T-helper 1 cell treated with Interleukin-12 subunit alpha and Interleukin-12 subunit beta and Interleukin-4 antibody, amounts not matched to agents 30 μg/mL and 1 μg/mL, for 36 hours (primary cell): ENCODE data around the gene COMT.

Experiments used
- H3K27ac Mint-ChIP-seq: one replicate; pipeline ENCODE4 v1.8.0; 2021; ENCODE audit warnings: mild to moderate bottlenecking, mixed read lengths
- H3K27me3 Mint-ChIP-seq: one replicate; pipeline ENCODE4 v1.8.0; 2021; ENCODE audit warnings: low read depth, mixed read lengths
- H3K36me3 Mint-ChIP-seq: one replicate; pipeline ENCODE4 v1.8.0; 2021; ENCODE audit warnings: low read depth, mixed read lengths
- H3K4me1 Mint-ChIP-seq: one replicate; pipeline ENCODE4 v1.8.0; 2021; ENCODE audit warnings: low read depth, mixed read lengths
- H3K4me3 Mint-ChIP-seq: one replicate; pipeline ENCODE4 v1.8.0; 2021; ENCODE audit warnings: mild to moderate bottlenecking, moderate library complexity, mixed read lengths
- H3K9me3 Mint-ChIP-seq: one replicate; pipeline ENCODE4 v1.8.0; 2021; ENCODE audit warnings: mixed read lengths

Gene COMT

GRCh38 chr22:19948057-19948760 lies 6.6 kb downstream of the COMT start:
- H3K4me3 Mint-ChIP-seq, result no peak overlapping the region

GRCh38 chr22:19951346-19951745 lies 9.8 kb downstream of the COMT start:
- H3K27me3 Mint-ChIP-seq, result no peaks in the 10 kb centered on the region
- H3K27ac Mint-ChIP-seq, result no peak overlapping the region
- H3K4me1 Mint-ChIP-seq, result peaks cover 17% of the 10 kb centered on the region
- H3K9me3 Mint-ChIP-seq, result no peaks in the 10 kb centered on the region
- no peak overlapping the region for H3K4me3 Mint-ChIP-seq
- H3K36me3 Mint-ChIP-seq, result peaks cover 5% of the 10 kb centered on the region

More at GRCh38 chr22:19948057-19948760, 6.6 kb downstream of the COMT start:
- no peaks in the 10 kb centered on the region for H3K9me3 Mint-ChIP-seq
- H3K36me3 Mint-ChIP-seq, result peaks cover 8% of the 10 kb centered on the region
- H3K27ac Mint-ChIP-seq, result no peak overlapping the region
- no peaks in the 10 kb centered on the region for H3K27me3 Mint-ChIP-seq
- H3K4me1 Mint-ChIP-seq, result peaks cover 14% of the 10 kb centered on the region

DNA sequence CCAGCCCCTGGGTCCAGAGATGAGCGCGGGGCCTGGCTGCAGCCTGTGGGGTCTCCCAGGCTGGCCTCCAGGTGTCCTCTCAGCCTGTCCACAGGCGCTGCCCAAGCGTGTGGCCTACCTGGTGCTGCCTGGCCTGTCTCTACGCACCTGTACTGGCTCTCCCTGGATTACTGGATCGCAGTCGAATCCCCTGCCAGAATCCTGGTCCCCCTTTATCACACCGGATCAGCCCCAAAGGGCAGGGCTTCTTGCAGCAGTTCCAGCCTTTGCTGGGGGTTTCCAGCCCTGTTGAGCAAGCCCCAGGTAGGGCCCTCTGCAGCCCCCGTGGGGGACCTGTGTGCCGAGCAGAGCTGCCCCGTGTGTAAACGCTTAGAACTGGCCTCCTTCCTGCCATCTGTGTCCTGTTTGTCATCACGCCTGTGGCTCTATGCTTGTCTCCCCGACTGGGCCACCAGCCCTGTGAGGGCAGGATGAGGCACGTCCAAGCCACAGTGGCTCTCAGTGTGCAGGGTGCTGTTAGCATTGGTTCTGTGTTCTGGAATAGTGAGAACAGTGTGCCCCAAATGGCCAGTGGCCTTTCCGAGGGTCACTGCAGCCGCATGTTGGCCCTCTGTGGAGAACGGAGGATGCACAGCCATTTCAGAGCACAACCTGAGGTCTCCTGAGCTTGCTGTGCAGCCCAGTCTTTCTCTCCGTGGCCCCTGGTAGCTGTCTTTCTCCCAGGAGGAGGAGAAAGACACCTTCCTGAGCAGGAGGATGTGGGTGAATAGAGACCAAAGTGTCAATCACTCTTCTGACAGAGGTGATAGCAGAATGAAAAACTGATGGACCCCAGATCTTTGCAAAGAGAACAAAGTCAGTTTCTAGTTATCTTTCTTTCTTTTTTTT lies 13.9 kb downstream of the COMT start:
- no peaks in the 10 kb centered on the region for H3K9me3 Mint-ChIP-seq
- H3K4me3 Mint-ChIP-seq, result no peak overlapping the region
- H3K36me3 Mint-ChIP-seq, result peaks cover 4% of the 10 kb centered on the region
- peaks cover 10% of the 10 kb centered on the region for H3K4me1 Mint-ChIP-seq
- H3K27ac Mint-ChIP-seq, result peak overlapping the region; percentile 72
- no peaks in the 10 kb centered on the region for H3K27me3 Mint-ChIP-seq

- Mint-ChIP-seq H3K27me3 (no peaks in the 10 kb centered on the region), H3K4me1 (peaks cover 9% of the 10 kb centered on the region), H3K9me3 (no peaks in the 10 kb centered on the region), H3K36me3 (no peaks in the 10 kb centered on the region), H3K4me3 (no peak overlapping the region), H3K27ac (no peak overlapping the region)
Observed at GRCh38 chr22:19957445-19957844, 15.9 kb downstream of the COMT start.

GRCh38 chr22:19958083-19959042 lies 16.8 kb downstream of the COMT start:
- H3K27me3 Mint-ChIP-seq, result no peaks in the 10 kb centered on the region
- no peaks in the 10 kb centered on the region for H3K36me3 Mint-ChIP-seq
- no peaks in the 10 kb centered on the region for H3K9me3 Mint-ChIP-seq
- H3K4me1 Mint-ChIP-seq, result peaks cover 9% of the 10 kb centered on the region
- no peak overlapping the region for H3K4me3 Mint-ChIP-seq
- H3K27ac Mint-ChIP-seq, result no peak overlapping the region

- peaks cover 7% of the 10 kb centered on the region for H3K4me1 Mint-ChIP-seq
- no peaks in the 10 kb centered on the region for H3K36me3 Mint-ChIP-seq
- H3K9me3 Mint-ChIP-seq, result no peaks in the 10 kb centered on the region
- no peaks in the 10 kb centered on the region for H3K27me3 Mint-ChIP-seq
- H3K27ac Mint-ChIP-seq, result no peak overlapping the region
- H3K4me3 Mint-ChIP-seq, result no peak overlapping the region
Observed at GRCh38 chr22:19959043-19959586, 17.5 kb downstream of the COMT start.

DNA sequence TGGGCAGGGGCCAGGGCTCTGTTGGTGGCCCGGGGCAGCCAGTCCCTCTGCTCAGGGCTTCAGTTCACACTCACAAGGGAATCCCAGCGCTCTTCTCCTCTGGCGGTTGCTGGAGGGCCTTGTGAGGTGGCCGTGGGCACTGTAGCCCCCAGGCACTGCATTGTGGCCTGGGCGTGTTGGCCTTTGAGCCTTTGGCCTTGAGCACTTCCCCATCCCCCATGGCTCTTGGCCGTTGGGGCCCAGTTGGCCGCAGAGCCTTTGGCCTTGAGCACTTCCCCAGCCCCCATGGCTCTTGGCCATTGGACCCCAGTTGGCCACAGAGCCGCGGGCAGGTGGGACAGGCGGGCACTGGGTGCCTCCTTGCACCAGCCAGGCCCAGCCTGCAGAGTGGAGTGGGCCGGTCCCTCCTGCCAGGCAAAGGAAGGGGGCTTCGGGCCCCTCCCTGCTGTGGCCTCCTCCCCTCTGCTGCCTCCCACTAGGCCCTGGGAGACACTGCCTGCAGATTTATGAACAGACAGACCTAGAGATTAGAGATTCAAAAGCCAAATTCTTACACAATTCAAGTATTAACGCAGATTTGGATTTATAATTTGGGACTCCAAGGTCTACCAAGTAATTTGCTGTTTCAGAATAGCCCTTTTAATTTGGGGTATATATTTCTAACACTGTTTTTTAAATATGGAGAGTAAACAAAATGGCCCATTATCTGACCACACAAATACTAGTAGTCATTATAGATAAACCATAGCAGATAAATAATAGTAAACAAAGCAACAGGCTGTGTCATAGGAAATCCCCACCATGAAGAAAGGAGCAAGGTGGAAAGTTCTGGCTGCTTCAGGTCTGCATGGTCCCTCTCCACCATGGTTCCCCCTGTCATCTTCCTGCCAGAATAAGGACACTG lies 18.3 kb downstream of the COMT start:
- no peaks in the 10 kb centered on the region for H3K36me3 Mint-ChIP-seq
- H3K4me3 Mint-ChIP-seq, result no peak overlapping the region
- no peaks in the 10 kb centered on the region for H3K9me3 Mint-ChIP-seq
- peaks cover 7% of the 10 kb centered on the region for H3K4me1 Mint-ChIP-seq
- no peak overlapping the region for H3K27ac Mint-ChIP-seq
- no peaks in the 10 kb centered on the region for H3K27me3 Mint-ChIP-seq

GRCh38 chr22:19960491-19961200 lies 19.1 kb downstream of the COMT start:
- Mint-ChIP-seq H3K4me3 (no peak overlapping the region), H3K9me3 (no peaks in the 10 kb centered on the region), H3K27me3 (no peaks in the 10 kb centered on the region), H3K4me1 (peaks cover 2% of the 10 kb centered on the region), H3K36me3 (no peaks in the 10 kb centered on the region), H3K27ac (peak overlapping the region; percentile 19)

DNA sequence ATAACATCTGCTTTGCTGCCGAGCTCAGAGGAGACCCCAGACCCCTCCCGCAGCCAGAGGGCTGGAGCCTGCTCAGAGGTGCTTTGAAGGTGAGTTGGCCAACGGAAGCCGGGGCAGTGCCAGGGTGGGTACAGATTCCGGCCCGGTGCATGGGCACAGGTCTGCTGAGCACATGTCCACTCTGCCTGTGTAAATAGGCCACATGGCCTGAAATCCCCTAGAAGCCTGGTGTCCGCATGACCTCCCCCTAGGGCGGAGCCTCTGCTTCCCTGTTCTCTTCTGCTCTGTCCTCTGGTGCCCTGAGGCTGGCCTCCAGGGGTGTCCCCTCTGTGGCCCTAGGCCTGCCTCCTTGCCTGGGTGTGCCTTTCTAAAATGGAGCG lies 19.6 kb downstream of the COMT start:
- Mint-ChIP-seq H3K27me3 (no peaks in the 10 kb centered on the region), H3K4me3 (no peak overlapping the region), H3K27ac (no peak overlapping the region), H3K36me3 (no peaks in the 10 kb centered on the region), H3K4me1 (no peaks in the 10 kb centered on the region), H3K9me3 (no peaks in the 10 kb centered on the region)

GRCh38 chr22:19961868-19962245 lies 20.3 kb downstream of the COMT start:
- no peaks in the 10 kb centered on the region for H3K36me3 Mint-ChIP-seq
- no peak overlapping the region for H3K27ac Mint-ChIP-seq
- no peak overlapping the region for H3K4me3 Mint-ChIP-seq

GRCh38 chr22:19962246-19962908 lies 20.8 kb downstream of the COMT start:
- Mint-ChIP-seq H3K4me3 (no peak overlapping the region), H3K27ac (no peak overlapping the region), H3K9me3 (no peaks in the 10 kb centered on the region), H3K27me3 (no peaks in the 10 kb centered on the region), H3K4me1 (peaks cover 3% of the 10 kb centered on the region), H3K36me3 (peaks cover 3% of the 10 kb centered on the region)

More at GRCh38 chr22:19961868-19962245, 20.3 kb downstream of the COMT start:
- Mint-ChIP-seq H3K9me3 (no peaks in the 10 kb centered on the region), H3K27me3 (no peaks in the 10 kb centered on the region), H3K4me1 (no peaks in the 10 kb centered on the region)

DNA sequence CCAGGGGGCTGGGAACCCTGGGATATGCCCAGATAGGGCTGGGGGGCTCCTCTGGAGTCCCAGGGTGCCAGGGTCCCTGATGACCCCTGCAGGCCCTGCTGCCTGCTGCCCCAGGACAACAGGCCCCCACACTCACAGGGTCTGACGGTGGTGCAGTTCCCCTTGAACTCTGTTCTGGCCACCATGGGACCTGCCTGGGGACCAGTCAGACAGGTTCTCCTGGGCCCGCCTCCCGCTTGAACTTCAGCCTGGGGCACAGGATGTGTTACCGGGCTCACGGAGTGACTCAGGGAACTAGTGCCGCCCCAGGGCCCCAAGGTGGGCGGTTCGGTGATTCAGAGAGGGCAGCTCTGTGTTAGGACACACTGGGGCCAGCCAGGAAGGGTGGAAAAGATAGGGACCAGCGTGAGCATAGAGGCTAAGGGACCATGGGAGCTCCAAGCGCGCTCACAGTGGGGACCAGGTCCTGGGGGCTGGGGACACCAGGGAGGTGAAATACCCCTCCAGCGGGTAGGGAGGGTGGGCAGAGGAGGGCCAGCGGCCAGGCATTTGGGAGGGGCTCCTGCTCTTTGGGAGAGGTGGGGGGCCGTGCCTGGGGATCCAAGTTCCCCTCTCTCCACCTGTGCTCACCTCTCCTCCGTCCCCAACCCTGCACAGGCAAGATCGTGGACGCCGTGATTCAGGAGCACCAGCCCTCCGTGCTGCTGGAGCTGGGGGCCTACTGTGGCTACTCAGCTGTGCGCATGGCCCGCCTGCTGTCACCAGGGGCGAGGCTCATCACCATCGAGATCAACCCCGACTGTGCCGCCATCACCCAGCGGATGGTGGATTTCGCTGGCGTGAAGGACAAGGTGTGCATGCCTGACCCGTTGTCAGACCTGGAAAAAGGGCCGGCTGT lies 21.6 kb downstream of the COMT start:
- no peaks in the 10 kb centered on the region for H3K27me3 Mint-ChIP-seq
- H3K9me3 Mint-ChIP-seq, result no peaks in the 10 kb centered on the region
- peaks cover 3% of the 10 kb centered on the region for H3K36me3 Mint-ChIP-seq
- no peak overlapping the region for H3K27ac Mint-ChIP-seq
- no peak overlapping the region for H3K4me3 Mint-ChIP-seq
- H3K4me1 Mint-ChIP-seq, result peaks cover 3% of the 10 kb centered on the region
